OCI-LY7 (cell line): ENCODE results near the gene FAM170B.

Experiments used
- EZH2phosphoT487 ChIP-seq: fragments of 200-600 bp; sonication (generic); IDR thresholded peaks from 2 replicates; pipeline ENCODE4 v1.6.1; 2018; ENCODE audit warnings: low read depth, borderline replicate concordance, mild to moderate bottlenecking, mixed run types, antibody characterized with exemption, low read length, moderate library complexity, mixed read lengths
- TF ChIP-seq, protein P1 (sequence below): fragments of 200-600 bp; sonication (generic); conservative IDR thresholded peaks from 2 replicates; pipeline ENCODE4 v1.5.1; 2014; ENCODE audit warnings: mild to moderate bottlenecking, antibody characterized with exemption, low read length, moderate library complexity, mixed read lengths

GRCh38 chr10:49118430-49119074 lies 15.3 kb downstream of the FAM170B start:
- TF ChIP-seq, protein P1, sequence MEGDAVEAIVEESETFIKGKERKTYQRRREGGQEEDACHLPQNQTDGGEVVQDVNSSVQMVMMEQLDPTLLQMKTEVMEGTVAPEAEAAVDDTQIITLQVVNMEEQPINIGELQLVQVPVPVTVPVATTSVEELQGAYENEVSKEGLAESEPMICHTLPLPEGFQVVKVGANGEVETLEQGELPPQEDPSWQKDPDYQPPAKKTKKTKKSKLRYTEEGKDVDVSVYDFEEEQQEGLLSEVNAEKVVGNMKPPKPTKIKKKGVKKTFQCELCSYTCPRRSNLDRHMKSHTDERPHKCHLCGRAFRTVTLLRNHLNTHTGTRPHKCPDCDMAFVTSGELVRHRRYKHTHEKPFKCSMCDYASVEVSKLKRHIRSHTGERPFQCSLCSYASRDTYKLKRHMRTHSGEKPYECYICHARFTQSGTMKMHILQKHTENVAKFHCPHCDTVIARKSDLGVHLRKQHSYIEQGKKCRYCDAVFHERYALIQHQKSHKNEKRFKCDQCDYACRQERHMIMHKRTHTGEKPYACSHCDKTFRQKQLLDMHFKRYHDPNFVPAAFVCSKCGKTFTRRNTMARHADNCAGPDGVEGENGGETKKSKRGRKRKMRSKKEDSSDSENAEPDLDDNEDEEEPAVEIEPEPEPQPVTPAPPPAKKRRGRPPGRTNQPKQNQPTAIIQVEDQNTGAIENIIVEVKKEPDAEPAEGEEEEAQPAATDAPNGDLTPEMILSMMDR = no peak
- TF ChIP-seq EZH2phosphoT487 = no peak
